A549 (cell line): ENCODE data around the gene UHRF1. TPM values are rescaled to one million over a fixed set of nuclear protein-coding genes. Genes with fewer than 3 reads are reported as not detected.

ENCODE experiments used
- ATAC-seq, 2 experiments: fragments of 200-7000 bp in 1 of 2; fragments of >200 bp in 1 of 2; cut with Nextera tagmentation in 1 of 2; cut with Tn5 transposase in 1 of 2; 3 replicates each; pipeline versions ENCODE4 v1.8.0 to v1.9.1; 2018 to 2020; ENCODE audit warnings: mild to moderate bottlenecking in 1 of 2, moderate library complexity in 1 of 2
- CTCF ChIA-PET: fragments of 300-600 bp; sonication (Branson Sonifier 250); formaldehyde crosslinking; extraction: SDS; loops from one replicate; lab custom pipeline; 2021; ENCODE audit warnings: antibody characterized with exemption, inconsistent platforms; lab: Yijun Ruan, JAX
- POLR2A ChIA-PET: fragments of 350-600 bp; formaldehyde crosslinking; extraction: SDS; loops from one replicate; lab custom pipeline; 2021; ENCODE audit warnings: antibody characterized with exemption, inconsistent platforms; lab: Yijun Ruan, JAX
- DNase-seq, 2 experiments: peaks; one replicate each; pipeline versions ENCODE4 v3.0.0 to v3.0.0-alpha.2; 2011 to 2016; ENCODE audit warnings: low read depth in 1 of 2, low spot score in 1 of 2
- FAIRE-seq: peaks from 2 replicates; lab custom pipeline; 2011; peaks lifted over from hg19 to GRCh38; lab: Jason Lieb, UNC
- H3K27ac ChIP-seq, 2 experiments: fragments of >200 bp; sonication (Bioruptor Twin); formaldehyde crosslinking; 3 replicates each; pipeline ENCODE4 v1.5.1; 2016 to 2017
- H3K4me1 ChIP-seq: fragments of >200 bp; sonication (Bioruptor Twin); formaldehyde crosslinking; 3 replicates; pipeline ENCODE4 v1.6.1; 2016
- H3K4me2 ChIP-seq: fragments of >200 bp; sonication (Bioruptor Twin); formaldehyde crosslinking; 3 replicates; pipeline ENCODE4 v1.6.1; 2016
- H3K4me3 ChIP-seq: fragments of >200 bp; sonication (Bioruptor Twin); formaldehyde crosslinking; 3 replicates; pipeline ENCODE4 v1.5.1; 2016
- H3K9me3 ChIP-seq: fragments of >200 bp; sonication (Bioruptor Twin); formaldehyde crosslinking; 3 replicates; pipeline ENCODE4 v1.6.1; 2016
- ATOH8 ChIP-seq: fragments of 250-450 bp; sonication (Bioruptor Pico); IDR thresholded peaks from 2 replicates; pipeline ENCODE4 v1.5.0; 2020; ENCODE audit warnings: low read depth, mild to moderate bottlenecking, moderate library complexity
- BHLHE40 ChIP-seq: IDR thresholded peaks from 2 replicates; pipeline ENCODE4 v1.6.1; 2012; ENCODE audit warnings: low read depth, low read length, inconsistent platforms
- CEBPB ChIP-seq, 2 experiments: fragments of >200 bp in 1 of 2; sonication (Bioruptor Twin) in 1 of 2; formaldehyde crosslinking in 1 of 2; IDR thresholded peaks; 2 replicates each; pipeline ENCODE4 v1.6.1; 2012 to 2016
- EHMT2 ChIP-seq: fragments of 200-600 bp; sonication (generic); IDR thresholded peaks from 2 replicates; pipeline ENCODE4 v1.6.1; 2016; ENCODE audit warnings: antibody characterized with exemption, low read depth, mild to moderate bottlenecking, moderate library complexity
- ESRRA ChIP-seq: fragments of 150-350 bp; IDR thresholded peaks from 2 replicates; pipeline ENCODE4 v1.6.1; 2014; ENCODE audit warnings: mild to moderate bottlenecking, low read length, borderline replicate concordance
- FOXS1 ChIP-seq: fragments of 250-450 bp; sonication (Bioruptor Pico); IDR thresholded peaks from 2 replicates; pipeline ENCODE4 v1.5.0; 2020; ENCODE audit warnings: mild to moderate bottlenecking, moderate library complexity
- JUN ChIP-seq, 2 experiments: fragments of >200 bp; sonication (Bioruptor Twin); formaldehyde crosslinking; IDR thresholded peaks; 2 replicates in 1 of 2; 3 replicates in 1 of 2; pipeline ENCODE4 v1.6.1; 2016 to 2017
- KDM1A ChIP-seq: fragments of 200-600 bp; sonication (generic); IDR thresholded peaks from 2 replicates; pipeline ENCODE4 v1.6.1; 2016; ENCODE audit warnings: low read depth, mild to moderate bottlenecking
- MAX ChIP-seq: IDR thresholded peaks from 2 replicates; pipeline ENCODE4 v1.6.1; 2012
- PBX3 ChIP-seq: IDR thresholded peaks from 2 replicates; pipeline ENCODE4 v1.6.1; 2012
- POLR2A ChIP-seq: IDR thresholded peaks from 2 replicates; pipeline ENCODE4 v1.6.1; 2012; ENCODE audit warnings: mild to moderate bottlenecking, low read length
- POLR2AphosphoS2 ChIP-seq: conservative IDR thresholded peaks from 2 replicates; pipeline ENCODE4 v1.6.1; 2012; ENCODE audit warnings: low read length, improper control_type of control experiment, inconsistent platforms
- RAD21 ChIP-seq, 2 experiments: fragments of >200 bp in 1 of 2; sonication (Bioruptor Twin) in 1 of 2; formaldehyde crosslinking in 1 of 2; IDR thresholded peaks in 1 of 2; conservative IDR thresholded peaks in 1 of 2; 2 replicates in 1 of 2; 3 replicates in 1 of 2; pipeline ENCODE4 v1.6.1; 2012 to 2018; ENCODE audit warnings: inconsistent platforms in 1 of 2
- RARB ChIP-seq: fragments of 250-450 bp; sonication (Bioruptor Pico); IDR thresholded peaks from 2 replicates; pipeline ENCODE4 v1.8.0; 2021; ENCODE audit warnings: mild to moderate bottlenecking, moderate library complexity
- RFX5 ChIP-seq: fragments of 450-650 bp; IDR thresholded peaks from 2 replicates; pipeline ENCODE4 v1.7.1; 2014; ENCODE audit warnings: antibody characterized with exemption, mild to moderate bottlenecking, moderate library complexity
- RNF2 ChIP-seq: fragments of 200-600 bp; sonication (generic); IDR thresholded peaks from 2 replicates; pipeline ENCODE4 v1.6.1; 2016; ENCODE audit warnings: low read depth, mild to moderate bottlenecking, antibody characterized with exemption, moderate library complexity, borderline replicate concordance
- WGBS: methylation state at CpG from one replicate; pipeline ENCODE4 v1.1.6; 2017; ENCODE audit errors: missing lambda C conversion rate; 5-methylcytosine and 5-hydroxymethylcytosine counted together
- polyA plus RNA-seq, 4 experiments: library from polyadenylated mRNA; depleted of rRNA in 3 of 4; stranded (reverse); fragments of >200 nt; fragmentation: RNase III in 1 of 4; extraction: RNeasy Plus Mini Kit Qiagen cat#74134 plus additional on column Dnase treatment in 1 of 4; gene quantifications; 2 replicates in 3 of 4; 3 replicates in 1 of 4; pipeline ENCODE4 v1.2.3, GENCODE V29; 2011 to 2017
- TF ChIP-seq, protein P1 (sequence below): fragments of >200 bp; sonication (Bioruptor Twin); formaldehyde crosslinking; IDR thresholded peaks from 3 replicates; pipeline ENCODE4 v1.6.1; 2016
- TF ChIP-seq, protein P2 (sequence below): fragments of 250-450 bp; sonication (Bioruptor Pico); IDR thresholded peaks from 2 replicates; pipeline ENCODE4 v1.5.0; 2021; ENCODE audit warnings: mild to moderate bottlenecking, moderate library complexity, borderline replicate concordance

UHRF1 gene
- polyA plus RNA-seq, 2 of the 4 experiments (the other 2 are of a cell fraction), result 7.2 to 52.3 TPM

DNA sequence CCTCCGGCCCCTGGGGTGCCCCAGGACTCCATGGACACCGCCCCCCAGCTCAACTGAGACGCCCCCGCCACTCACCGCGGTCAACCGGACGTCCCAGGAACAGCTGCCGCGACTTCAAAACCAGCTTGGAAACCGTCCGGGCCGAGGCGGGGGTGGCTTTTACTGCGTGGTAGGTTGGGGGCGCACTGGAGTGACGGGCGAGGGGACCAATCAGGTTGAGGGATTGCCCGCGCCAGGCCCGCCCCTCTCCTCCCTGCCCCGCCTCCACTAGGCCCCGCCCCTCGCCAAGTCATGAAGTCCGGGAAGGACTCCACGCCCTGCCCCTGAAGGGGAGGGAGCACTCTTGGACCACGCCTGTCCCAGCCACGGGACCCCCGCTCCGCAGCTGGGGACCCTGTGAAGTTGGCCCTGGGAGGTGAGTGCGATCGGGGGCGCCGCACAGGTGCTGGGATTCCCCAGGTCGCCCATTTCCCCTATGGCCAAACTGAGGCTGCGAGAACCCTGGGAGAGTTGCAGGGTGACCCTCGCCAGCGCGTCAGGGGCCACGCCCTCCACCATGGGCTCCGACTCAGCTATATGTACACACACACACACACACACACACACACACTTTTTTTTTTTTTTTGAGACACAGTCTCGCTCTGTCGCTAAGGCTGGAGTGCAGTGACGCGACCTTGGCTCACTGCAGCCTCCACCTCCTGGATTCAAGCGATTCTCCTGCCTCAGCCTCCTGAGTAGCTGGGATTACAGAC lies 41.6 kb upstream of the UHRF1 start, which contains the start of gene PLIN3:
Gene PLIN3 (minus strand): TSS at position 134 of the 752 bp plus-strand sequence. CDS start 6,273 bp downstream, outside the sequence.
- POLR2A ChIA-PET, result interaction anchor here (1.0 to 2.7 kb wide), 3 partner anchors 20 to 143 kb away, joined by 3 to 13 read pairs (median 4); no protein-coding TSS in a partner anchor
- Histone ChIP-seq H3K27ac (peak within 1 kb of the TSS; percentile 90 to 94), H3K4me3 (peak within 1 kb of the TSS; percentile 97), H3K4me1 (peaks cover 37% of the 10 kb centered on the region), H3K9me3 (no peaks in the 10 kb centered on the region), H3K4me2 (peak within 1 kb of the TSS; percentile 93)
- FAIRE-seq, result no peak
- peak; percentile 84 to 88 for ATAC-seq
- peak in 1 of 2 experiments; percentile 22; a peak in 1 of 5 replicates for TF ChIP-seq JUN (IDR thresholded peaks at IDR 0.05)
- TF ChIP-seq POLR2A, result peak; percentile 25; the same call in 1 of the 2 replicates
- TF ChIP-seq ESRRA, result peak; percentile 66; the same call in 1 of the 2 replicates
- peak; percentile 86 for TF ChIP-seq KDM1A
- peak; percentile 66 for TF ChIP-seq MAX
- TF ChIP-seq ATOH8 (CRISPR knock-in tag), result no peak
- TF ChIP-seq EHMT2, result no peak
- TF ChIP-seq PBX3, result peak; percentile 95
- TF ChIP-seq, protein P1, sequence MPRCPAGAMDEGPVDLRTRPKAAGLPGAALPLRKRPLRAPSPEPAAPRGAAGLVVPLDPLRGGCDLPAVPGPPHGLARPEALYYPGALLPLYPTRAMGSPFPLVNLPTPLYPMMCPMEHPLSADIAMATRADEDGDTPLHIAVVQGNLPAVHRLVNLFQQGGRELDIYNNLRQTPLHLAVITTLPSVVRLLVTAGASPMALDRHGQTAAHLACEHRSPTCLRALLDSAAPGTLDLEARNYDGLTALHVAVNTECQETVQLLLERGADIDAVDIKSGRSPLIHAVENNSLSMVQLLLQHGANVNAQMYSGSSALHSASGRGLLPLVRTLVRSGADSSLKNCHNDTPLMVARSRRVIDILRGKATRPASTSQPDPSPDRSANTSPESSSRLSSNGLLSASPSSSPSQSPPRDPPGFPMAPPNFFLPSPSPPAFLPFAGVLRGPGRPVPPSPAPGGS, result 0 out of 3 replicates have a peak, but pooled peaks have one; percentile 35
- TF ChIP-seq BHLHE40, result no peak
- TF ChIP-seq, protein P2, sequence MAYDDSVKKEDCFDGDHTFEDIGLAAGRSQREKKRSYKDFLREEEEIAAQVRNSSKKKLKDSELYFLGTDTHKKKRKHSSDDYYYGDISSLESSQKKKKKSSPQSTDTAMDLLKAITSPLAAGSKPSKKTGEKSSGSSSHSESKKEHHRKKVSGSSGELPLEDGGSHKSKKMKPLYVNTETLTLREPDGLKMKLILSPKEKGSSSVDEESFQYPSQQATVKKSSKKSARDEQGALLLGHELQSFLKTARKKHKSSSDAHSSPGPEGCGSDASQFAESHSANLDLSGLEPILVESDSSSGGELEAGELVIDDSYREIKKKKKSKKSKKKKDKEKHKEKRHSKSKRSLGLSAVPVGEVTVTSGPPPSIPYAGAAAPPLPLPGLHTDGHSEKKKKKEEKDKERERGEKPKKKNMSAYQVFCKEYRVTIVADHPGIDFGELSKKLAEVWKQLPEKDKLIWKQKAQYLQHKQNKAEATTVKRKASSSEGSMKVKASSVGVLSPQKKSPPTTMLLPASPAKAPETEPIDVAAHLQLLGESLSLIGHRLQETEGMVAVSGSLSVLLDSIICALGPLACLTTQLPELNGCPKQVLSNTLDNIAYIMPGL (CRISPR knock-in tag), result no peak
- TF ChIP-seq RARB (CRISPR knock-in tag), result no peak
- no peak for TF ChIP-seq POLR2AphosphoS2
- 2% methylated on average over 9 of the region's 46 CpGs for WGBS
- CTCF ChIA-PET, result interaction anchor here (0.6 to 10.5 kb wide), 9 partner anchors 10 to 475 kb away, joined by 3 to 170 read pairs (median 4); partner anchors contain the start of gene FEM1A
- peak; percentile 93 to 96 for DNase-seq

DNA sequence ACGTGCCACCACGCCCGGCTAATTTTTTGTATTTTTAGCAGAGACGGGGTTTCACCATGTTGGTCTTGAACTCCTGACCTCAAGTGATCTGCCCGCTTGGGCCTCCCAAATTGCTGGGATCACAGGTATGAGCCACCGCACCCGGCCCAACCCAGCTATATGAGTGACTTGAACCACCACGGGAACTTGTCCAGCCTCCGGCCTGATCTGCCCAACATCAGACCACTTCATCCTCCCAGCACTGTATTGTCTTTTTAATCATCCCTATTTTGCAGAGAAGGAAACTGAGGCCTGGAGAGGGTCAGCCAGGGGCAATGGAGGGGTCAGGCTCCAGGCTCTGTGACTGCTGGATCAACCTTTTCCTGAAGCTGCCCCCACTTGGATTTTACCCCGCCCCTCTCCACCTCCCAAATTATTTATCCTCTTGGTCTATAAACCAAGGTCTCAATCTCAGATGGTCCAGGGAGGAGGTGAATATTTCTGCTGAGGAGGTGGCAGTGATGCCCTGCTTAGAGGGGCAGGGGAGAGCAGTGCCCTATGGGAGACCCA lies 40.9 kb upstream of the UHRF1 start:
- no peak for ATAC-seq
- Histone ChIP-seq H3K4me3 (no peak overlapping the region; the same call in 2 of the 3 replicates), H3K27ac (peak overlapping the region; percentile 90 to 94), H3K4me2 (peak overlapping the region; percentile 51), H3K9me3 (no peaks in the 10 kb centered on the region), H3K4me1 (peaks cover 37% of the 10 kb centered on the region)
- ChIA-PET CTCF (interaction anchor here (0.6 to 10.5 kb wide), 9 partner anchors 9 to 59 kb away, joined by 3 to 170 read pairs (median 4); no protein-coding TSS in a partner anchor), POLR2A (interaction anchor here (2.7 kb wide), 1 partner anchor 44 kb away, joined by 13 read pairs; no protein-coding TSS in a partner anchor)
- no peak for TF ChIP-seq ATOH8 (CRISPR knock-in tag)
- TF ChIP-seq FOXS1 (CRISPR knock-in tag), result no peak
- TF ChIP-seq JUN (IDR thresholded peaks at IDR 0.05), result peak in 1 of 2 experiments; percentile 7; a peak in 1 of 5 replicates
- TF ChIP-seq RAD21 (conservative IDR thresholded peaks at IDR 0.05 in 1 of 2, IDR thresholded peaks at IDR 0.05 in 1 of 2), result no peak
- no peak for TF ChIP-seq KDM1A
- no peak for TF ChIP-seq RFX5
- no peak for TF ChIP-seq CEBPB (IDR thresholded peaks at IDR 0.05)
- no peak for TF ChIP-seq BHLHE40
- no peak for TF ChIP-seq RNF2
- no peak for FAIRE-seq
- WGBS, result 42% methylated on average over 8 of the region's 10 CpGs
- DNase-seq, result no peak
